Coronary artery (tissue), 2 donors: ENCODE data around the gene NME1.

ENCODE experiments used
- DNase-seq: peaks from one replicate; pipeline ENCODE4 v3.0.0-alpha.2; 2017; ENCODE audit warnings: low spot score
- H3K27ac ChIP-seq, 2 donors: fragments of 200-600 bp; sonication (generic); one replicate each; pipeline ENCODE4 v1.5.1; 2016 to 2019
- H3K4me3 ChIP-seq: fragments of 200-600 bp; sonication (generic); 2 replicates; pipeline ENCODE4 v1.5.1; 2016; ENCODE audit warnings: mild to moderate bottlenecking, moderate library complexity
- CTCF ChIP-seq: fragments of 200-600 bp; sonication (generic); IDR thresholded peaks from one replicate; pipeline ENCODE4 v1.5.1; 2019; ENCODE audit warnings: antibody characterized with exemption

NME1 gene

GRCh38 chr17:51184124-51184523 is 30.8 kb downstream of the NME1 start:
- no peak for DNase-seq
- no peak overlapping the region for H3K27ac ChIP-seq
- no peak for TF ChIP-seq CTCF
- no peak overlapping the region for H3K4me3 ChIP-seq

DNA sequence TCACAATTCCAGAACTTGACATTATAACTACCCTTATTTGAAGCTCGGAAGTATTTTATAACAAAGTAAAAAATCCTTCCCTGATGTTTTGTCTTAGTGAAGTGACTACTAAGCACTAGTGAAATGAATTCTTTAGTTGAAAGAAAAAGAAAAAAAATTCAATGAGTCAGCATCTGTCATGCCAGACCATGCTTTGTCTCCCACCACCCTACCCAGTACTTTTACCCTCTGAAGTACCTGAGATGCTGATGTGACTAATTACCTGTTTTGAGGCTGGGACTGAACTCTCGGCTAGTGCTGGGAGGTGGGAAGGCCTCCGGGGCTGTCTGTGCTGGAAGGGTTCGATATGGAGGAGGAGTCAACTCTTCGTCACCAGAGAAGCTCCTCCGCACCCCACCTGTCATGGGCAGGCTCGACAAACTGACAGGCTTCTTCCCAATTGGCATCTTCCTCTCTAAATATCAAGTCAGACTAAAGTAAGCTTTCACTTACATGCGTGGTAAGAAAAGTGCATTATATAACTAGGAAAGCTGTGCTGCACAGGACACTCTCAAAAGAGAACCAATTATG is 32.5 kb downstream of the NME1 start:
- no peak overlapping the region for H3K27ac ChIP-seq
- H3K4me3 ChIP-seq: no peak overlapping the region
- TF ChIP-seq CTCF: no peak
- DNase-seq: no peak

DNA sequence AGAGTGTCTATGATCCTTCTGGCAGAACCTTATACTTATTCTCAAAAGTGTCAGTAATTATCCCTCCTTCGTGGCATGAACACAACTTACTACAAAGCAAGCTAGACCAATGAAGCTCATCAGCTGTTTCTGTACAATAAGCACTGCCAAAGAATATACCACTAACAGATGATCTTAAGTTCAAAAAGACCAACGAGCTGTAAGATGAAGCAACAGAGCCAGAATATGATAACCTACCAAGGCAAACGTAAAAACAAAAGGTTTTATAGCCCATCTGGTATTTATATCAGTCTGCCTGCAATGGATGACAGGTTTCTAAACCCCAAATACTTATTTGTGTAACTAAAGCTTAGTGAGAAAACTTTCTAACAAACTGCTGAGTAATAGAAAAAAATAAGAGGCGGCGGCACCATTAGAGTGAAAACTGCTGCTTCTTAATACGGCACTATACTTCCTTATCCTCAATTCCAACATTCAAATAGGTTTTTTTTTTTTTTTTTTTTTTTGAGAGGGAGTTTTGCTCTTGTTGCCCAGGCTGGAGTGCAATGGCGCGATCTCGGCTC is 35.0 kb downstream of the NME1 start:
- Histone ChIP-seq H3K4me3 (no peak overlapping the region), H3K27ac (no peak overlapping the region)
- no peak for TF ChIP-seq CTCF
- DNase-seq: no peak

GRCh38 chr17:51189162-51189561 is 35.8 kb downstream of the NME1 start:
- no peak overlapping the region for H3K27ac ChIP-seq
- no peak for TF ChIP-seq CTCF
- no peak overlapping the region for H3K4me3 ChIP-seq
- no peak for DNase-seq

DNA sequence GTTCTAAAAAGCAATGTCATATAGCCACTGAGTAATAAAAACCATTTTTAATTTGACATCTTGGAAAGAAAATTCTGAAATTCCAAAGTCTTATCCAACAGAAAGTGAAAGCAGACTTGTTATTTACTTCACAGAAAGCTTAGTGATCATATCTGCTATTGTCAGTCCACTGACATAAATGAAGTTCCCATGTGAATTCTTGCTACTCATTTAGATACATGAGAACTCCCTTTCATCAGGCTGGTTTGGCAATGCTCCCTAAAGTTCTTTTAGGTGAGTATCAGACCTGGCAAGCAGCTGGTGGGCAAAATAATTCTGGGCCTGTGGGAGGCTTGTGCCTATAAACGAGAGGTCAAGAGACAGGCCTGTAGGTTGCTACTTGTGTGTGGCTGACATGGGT is 36.3 kb downstream of the NME1 start:
- TF ChIP-seq CTCF: no peak
- Histone ChIP-seq H3K4me3 (no peak overlapping the region), H3K27ac (no peak overlapping the region)
- no peak for DNase-seq

- Histone ChIP-seq H3K27ac (no peak overlapping the region), H3K4me3 (no peak overlapping the region)
- TF ChIP-seq CTCF: no peak
- DNase-seq: no peak
Measured at GRCh38 chr17:51191895-51192294, 38.5 kb downstream of the NME1 start.

DNA sequence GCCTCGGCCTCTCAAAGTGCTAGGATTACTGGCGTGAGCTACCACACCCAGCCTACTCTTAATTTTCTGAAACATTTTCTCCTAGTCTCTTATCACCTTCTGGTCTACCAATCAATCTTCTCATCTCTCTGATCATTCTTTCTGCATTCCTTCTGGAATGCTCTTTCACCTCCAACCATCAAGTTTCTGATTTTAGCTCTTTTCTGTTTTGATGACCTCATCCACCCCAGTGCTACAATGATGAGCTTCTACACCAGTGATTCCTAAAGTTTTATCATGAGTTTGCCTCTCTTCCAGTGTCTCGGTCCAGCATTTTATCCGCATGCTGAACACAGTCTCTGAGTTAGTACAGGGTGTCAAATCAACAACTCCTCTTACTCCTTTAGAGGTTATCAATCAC is 44.4 kb downstream of the NME1 start:
- TF ChIP-seq CTCF: no peak
- Histone ChIP-seq H3K4me3 (no peak overlapping the region), H3K27ac (no peak overlapping the region)
- DNase-seq: no peak
